ENCODE results near the gene FOXK1.

Gene FOXK1

DNA sequence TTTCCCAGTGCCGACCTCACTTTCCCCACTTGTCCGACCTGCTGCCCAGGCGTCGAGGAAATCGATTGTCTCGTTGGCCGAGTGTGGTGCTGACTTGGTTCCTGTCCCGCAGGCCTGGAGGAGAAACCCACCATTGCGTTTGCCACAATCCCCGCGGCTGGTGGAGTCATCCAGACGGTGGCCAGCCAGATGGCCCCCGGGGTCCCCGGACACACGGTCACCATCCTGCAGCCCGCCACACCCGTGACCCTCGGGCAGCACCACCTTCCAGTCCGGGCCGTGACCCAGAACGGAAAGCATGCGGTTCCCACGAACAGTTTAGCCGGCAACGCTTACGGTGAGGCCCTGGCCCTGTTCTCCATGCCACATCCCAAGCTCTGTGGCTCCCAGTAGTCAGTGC lies 78.9 kb downstream of the FOXK1 start:
- FAIRE-seq (no peak), DNase-seq (ENCODE audit: insufficient read length, low spot score) (no peak)

- FAIRE-seq (no peak), DNase-seq (ENCODE audit: insufficient read length, low spot score) (no peak)
Measured at GRCh38 chr7:4762121-4763055, 80.3 kb downstream of the FOXK1 start.

GRCh38 chr7:4763091-4763793 lies 81.1 kb downstream of the FOXK1 start:
- no peak for DNase-seq (ENCODE audit: insufficient read length, low spot score)
- no peak for FAIRE-seq

GRCh38 chr7:4763794-4764185 lies 81.7 kb downstream of the FOXK1 start:
- no peak for DNase-seq (ENCODE audit: insufficient read length, low spot score)
- no peak for FAIRE-seq

GRCh38 chr7:4764402-4765007 lies 82.4 kb downstream of the FOXK1 start:
- FAIRE-seq (no peak), DNase-seq (ENCODE audit: insufficient read length, low spot score) (no peak)

DNA sequence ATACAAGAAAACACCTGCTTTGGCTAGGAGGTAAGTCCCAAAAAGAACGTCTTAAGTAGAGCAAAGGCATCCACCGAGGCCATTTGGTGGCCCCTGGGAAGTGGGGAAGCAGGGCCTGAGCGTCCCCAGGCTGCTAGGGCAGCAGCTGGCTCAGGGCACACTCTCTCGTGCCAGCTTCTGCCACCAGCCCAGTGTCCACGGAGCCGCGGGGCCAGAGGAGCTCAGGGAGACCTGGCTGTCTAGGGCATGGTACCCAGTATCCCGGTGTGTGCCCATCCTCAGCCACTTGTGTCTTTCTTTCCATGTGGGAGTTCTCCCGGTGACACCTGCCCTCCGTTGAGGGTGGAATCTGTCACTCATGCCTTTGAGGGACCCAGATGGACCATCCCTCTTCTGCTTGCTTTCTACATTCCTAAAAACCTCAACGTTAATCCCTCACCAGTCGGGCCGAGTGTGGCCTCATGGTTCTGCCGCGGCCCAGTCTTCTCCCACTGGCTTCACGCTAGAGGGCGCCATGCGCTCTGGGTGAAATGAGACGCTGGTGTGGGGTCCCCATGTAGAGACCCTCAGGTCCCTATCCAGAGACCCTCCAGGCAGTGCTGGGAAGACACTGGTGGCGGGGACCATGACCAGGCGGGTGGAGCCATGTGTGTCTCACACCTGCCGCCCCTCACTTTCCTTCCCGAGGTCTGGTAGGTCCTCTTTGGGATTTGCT lies 83.8 kb downstream of the FOXK1 start:
- DNase-seq (ENCODE audit: insufficient read length, low spot score): no peak
- FAIRE-seq: no peak

GRCh38 chr7:4766666-4767519 lies 84.8 kb downstream of the FOXK1 start:
- DNase-seq (ENCODE audit: insufficient read length, low spot score) (no peak), FAIRE-seq (no peak)

DNA sequence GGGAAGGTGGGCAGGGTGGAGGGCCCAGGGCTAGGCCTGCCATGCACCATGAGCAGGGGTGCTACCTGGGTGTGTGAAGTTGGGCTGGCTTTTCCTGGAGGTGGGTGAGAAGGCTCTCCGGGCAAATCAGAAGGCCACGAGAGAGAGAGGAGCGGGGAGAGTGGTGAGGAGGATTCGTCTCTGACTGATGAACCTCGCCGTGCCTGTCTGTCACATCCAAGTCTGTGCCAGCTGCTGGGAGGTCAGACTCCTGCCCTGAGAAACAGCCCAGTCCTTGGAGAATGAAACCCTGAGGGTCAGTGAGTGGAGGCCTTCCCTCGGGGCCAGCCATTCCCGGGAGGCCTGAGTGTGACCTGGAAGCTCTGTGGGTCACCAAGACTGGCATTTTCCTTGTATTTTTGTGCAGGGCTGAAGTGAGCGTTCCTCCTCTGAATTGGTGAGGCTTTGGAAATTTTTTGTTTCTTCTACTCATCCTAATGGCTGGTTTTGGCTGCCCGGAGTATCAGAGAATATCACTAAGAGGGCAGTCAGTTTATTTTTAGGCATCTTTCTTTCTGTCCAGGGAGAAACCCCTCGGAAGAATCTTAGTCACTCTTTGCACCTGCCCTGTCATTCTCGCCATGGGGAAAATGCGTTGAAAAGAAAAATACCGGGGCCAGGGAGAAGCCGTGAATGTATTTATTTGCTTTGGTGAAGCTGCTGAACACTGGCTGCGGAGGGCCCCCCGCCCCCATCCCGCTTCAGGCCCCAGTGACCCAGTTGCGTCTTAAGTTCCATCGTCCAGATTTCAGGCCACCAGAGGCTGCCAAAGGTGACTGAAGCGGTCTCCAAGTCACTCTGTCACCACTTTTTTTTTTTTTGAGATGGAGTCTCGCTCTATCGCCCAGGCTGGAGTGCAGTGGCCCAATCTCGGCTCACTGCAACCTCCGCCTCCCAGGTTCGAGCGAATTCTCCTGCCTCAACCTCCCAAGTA lies 86.8 kb downstream of the FOXK1 start:
- DNase-seq (ENCODE audit: insufficient read length, low spot score): no peak
- no peak for FAIRE-seq

DNA sequence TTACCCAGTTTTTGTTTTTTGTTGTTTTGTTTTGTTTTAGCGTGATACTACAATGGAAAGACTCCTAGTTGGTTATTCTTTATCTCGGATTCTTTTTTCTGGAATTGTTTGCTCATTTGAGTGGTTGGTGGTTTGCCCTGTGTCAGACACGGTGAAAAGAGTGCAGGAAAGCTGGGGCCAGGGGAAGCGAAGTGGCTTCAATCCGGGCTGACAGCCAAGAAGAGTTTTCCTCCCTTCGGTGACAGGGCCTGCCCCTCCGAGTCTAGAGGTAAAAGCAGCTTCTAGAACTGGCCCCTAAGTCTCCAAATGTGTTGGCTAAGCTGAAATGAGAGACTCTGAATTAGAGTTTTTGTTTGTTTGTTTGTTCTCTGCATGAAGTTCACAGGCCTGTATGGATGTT lies 87.7 kb downstream of the FOXK1 start:
- DNase-seq (ENCODE audit: insufficient read length, low spot score): no peak
- no peak for FAIRE-seq

GRCh38 chr7:4770886-4771285 lies 88.8 kb downstream of the FOXK1 start:
- no peak for FAIRE-seq
- DNase-seq (ENCODE audit: insufficient read length, low spot score): no peak

DNA sequence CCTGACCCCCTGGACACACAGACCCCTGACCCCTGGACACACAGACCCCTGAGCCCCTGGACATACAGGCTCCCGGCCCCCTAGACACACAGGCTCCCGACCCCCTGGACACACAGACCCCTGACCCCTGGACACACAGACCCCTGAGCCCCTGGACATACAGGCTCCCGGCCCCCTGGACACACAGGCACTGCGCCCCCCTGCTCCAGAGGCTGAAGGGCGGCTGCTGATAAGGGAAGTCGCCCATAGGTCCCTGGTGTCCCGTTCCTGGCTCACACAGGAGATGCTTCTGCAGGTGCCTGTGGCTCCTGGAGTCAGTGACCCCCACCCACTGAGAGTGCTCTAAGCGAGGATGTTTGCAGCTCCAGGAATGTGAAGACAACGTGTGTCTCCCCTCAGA lies 89.6 kb downstream of the FOXK1 start:
- no peak for FAIRE-seq
- DNase-seq (ENCODE audit: insufficient read length, low spot score): no peak

DNA sequence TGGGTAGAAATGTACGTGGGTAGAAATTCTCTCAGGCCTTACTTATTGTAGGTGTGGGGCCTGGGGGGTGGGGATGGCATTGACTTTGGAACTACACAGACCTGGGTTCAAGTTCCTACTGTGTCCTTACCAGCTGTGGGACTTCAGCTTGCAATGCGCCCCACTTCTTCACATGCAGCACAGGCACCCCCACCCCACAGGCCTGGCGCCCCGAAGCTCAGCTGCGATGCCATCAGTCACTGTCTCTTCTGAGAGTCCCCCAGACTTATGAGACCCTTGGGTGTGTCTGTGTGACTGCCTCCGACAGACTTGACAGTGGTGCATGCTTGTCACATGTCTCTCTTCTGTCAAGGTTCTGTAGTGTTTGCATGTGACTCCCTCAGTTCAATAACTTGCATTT lies 90.2 kb downstream of the FOXK1 start:
- FAIRE-seq (no peak), DNase-seq (ENCODE audit: insufficient read length, low spot score) (no peak)

DNA sequence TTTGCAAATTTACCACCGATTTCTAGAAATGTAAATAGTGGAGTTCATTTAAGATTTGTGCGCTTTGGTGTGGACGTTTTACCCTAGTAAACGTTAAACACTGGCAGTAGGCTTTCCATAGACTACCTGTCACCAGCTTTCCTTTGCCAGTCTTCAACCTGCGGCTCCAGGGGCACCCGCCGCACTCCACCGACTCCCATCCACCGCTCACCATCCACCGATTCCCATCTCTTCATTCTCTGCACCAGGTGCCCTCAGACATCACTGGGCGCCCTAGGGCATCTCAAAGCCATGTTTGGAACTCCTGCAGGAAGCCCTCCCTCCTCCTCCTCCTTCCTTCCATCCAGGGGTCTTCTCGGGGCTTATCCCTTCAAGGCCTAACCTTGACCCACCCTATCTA lies 91.9 kb downstream of the FOXK1 start:
- FAIRE-seq (no peak), DNase-seq (ENCODE audit: insufficient read length, low spot score) (no peak)

- FAIRE-seq (peak; percentile 42), DNase-seq (ENCODE audit: insufficient read length, low spot score) (no peak)
Measured at GRCh38 chr7:4774658-4775249, 92.7 kb downstream of the FOXK1 start.

DNA sequence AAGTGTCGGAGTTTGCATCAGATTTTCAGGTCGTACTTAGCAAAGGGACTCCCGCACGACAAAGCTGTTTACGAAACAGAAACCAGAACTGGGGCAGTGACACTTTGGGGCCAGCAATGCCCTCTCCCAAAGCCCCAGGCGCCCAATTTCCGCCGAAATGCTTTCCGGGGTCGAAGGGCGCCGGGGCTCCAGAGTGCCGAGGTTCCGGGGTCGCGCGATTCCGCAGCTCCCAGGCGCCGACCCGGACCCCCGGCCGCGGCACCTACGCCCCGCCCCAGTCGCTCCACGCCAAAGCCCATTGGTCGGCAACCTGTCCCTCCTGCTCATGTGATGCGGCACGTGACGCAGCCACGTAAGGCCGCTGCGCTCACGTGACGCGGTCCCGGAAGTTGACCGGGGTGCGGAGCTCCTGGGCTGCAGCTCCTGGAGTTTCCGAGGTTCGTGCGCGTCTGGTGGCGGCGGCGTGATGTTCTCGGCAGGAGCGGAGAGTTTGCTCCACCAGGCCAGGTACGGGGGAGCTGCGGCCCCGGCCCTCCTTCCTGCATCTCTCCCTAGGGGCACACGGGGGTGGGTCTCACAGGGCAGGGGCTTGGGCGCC lies 93.3 kb downstream of the FOXK1 start, which contains the start of gene AP5Z1:
Gene AP5Z1, plus strand, starts transcription at position 374 of the 598 bp plus-strand sequence. Its CDS starts 93 bp downstream, at position 467.
- DNase-seq (ENCODE audit: insufficient read length, low spot score) (peak; percentile 100), FAIRE-seq (peak; percentile 98)

GRCh38 chr7:4775848-4776623 lies 93.9 kb downstream of the FOXK1 start:
- no peak for FAIRE-seq
- no peak for DNase-seq (ENCODE audit: insufficient read length, low spot score)

GRCh38 chr7:4779118-4779517 lies 97.0 kb downstream of the FOXK1 start:
- FAIRE-seq: no peak
- DNase-seq (ENCODE audit: insufficient read length, low spot score): no peak
